ENCODE results near the gene ETS2. TPM values are rescaled to one million over a fixed set of nuclear protein-coding genes. Genes with fewer than 3 reads are reported as not detected.

Gene ETS2
- total RNA-seq, 1 donor from 2014 or later = 22.9 TPM

GRCh38 chr21:38770660-38771059 is 35.1 kb upstream of the ETS2 start:
- Mint-ChIP-seq H3K27me3 (ENCODE audit: insufficient read depth) (peaks cover 2% of the 10 kb centered on the region), H3K27ac (peak overlapping the region; percentile 18), H3K9me3 (peaks cover 7% of the 10 kb centered on the region), H3K36me3 (ENCODE audit: low read depth) (peaks cover 5% of the 10 kb centered on the region), H3K4me1 (ENCODE audit: low read depth) (peaks cover 54% of the 10 kb centered on the region), H3K4me3 (no peak overlapping the region)
- intact Hi-C loops (cut with micrococcal nuclease) = no loop called here
- no peak for DNase-seq (ENCODE audit: low spot score)

DNA sequence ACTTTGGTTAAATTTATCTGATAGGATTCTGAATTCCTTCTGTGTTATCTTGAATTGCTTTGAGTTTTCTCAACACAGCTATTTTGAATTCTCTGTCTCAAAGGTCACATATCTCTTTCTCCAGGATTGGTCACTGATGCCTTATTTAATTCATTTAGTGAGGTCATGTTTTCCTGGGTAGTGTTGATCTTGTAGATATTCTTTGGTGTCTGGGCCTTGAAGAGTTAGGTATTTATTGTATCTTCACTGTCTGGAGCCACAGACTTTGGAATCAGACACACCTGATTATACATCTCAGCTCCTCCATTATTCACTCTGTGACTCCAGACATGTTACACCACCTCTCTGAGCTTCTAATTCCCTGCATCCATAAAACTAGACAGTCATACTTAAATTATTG is 34.2 kb upstream of the ETS2 start:
- intact Hi-C loops (cut with micrococcal nuclease) = no loop called here

GRCh38 chr21:38772646-38773045 is 33.1 kb upstream of the ETS2 start:
- H3K4me3 Mint-ChIP-seq = no peak overlapping the region
- peaks cover 4% of the 10 kb centered on the region for H3K36me3 Mint-ChIP-seq (ENCODE audit: low read depth)
- H3K4me1 Mint-ChIP-seq (ENCODE audit: low read depth) = peaks cover 57% of the 10 kb centered on the region
- H3K9me3 Mint-ChIP-seq = peaks cover 5% of the 10 kb centered on the region
- H3K27me3 Mint-ChIP-seq (ENCODE audit: insufficient read depth) = peaks cover 2% of the 10 kb centered on the region
- no peak overlapping the region for H3K27ac Mint-ChIP-seq
- intact Hi-C loops (cut with micrococcal nuclease) = no loop called here
- no peak for DNase-seq (ENCODE audit: low spot score)

More for the DNA sequence above, 34.2 kb upstream of the ETS2 start:
- Mint-ChIP-seq H3K4me3 (no peak overlapping the region), H3K9me3 (no peaks in the 10 kb centered on the region), H3K27ac (no peak overlapping the region), H3K27me3 (ENCODE audit: insufficient read depth) (peaks cover 2% of the 10 kb centered on the region), H3K36me3 (ENCODE audit: low read depth) (peaks cover 1% of the 10 kb centered on the region), H3K4me1 (ENCODE audit: low read depth) (peaks cover 49% of the 10 kb centered on the region)
- DNase-seq (ENCODE audit: low spot score) = no peak

DNA sequence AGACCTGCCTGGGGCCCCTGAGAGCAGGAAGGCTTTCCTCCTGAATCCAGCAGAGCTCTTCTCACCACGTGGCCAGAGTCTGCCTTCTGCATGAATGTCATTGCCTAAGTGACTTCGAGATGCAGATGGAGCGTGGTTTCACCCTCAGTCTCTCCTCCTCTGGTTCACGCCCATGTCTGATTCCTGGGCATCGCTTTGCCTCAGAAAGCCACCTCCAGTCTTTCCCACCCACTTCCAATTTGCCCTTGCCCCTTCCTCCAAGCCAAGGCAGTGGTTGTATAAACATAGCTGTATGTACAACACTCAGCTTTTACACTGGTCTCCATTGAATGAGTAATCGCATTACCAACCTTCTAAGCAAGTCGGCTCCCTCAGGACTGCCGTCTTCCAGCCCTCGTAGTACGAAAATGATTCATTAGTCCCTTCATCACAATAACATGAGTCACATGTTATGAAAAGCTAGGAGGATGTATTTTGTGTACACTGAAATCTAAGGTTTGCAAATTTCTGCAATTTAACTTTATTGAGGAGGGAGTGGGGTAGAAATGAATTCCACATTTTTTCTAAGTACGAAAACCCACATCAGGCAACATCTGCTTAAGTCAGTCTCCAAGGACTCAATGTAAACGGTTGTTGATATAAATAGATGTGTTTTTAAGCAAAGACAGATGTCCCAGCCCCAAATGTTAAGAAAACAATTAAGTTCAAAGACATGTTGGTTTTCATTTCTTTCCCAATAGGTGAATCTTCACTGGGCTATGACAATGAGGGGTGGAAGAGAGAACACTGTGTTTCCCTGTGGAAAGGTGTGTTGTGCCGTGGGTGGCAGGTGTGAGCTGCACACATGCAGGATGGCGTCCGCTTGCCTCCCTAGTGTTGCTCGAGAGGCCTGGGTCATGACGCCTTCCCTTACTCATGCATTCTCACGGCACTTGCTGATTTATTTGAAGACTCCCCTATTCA is 32.3 kb upstream of the ETS2 start:
- Mint-ChIP-seq H3K27me3 (ENCODE audit: insufficient read depth) (peaks cover 2% of the 10 kb centered on the region), H3K9me3 (peaks cover 12% of the 10 kb centered on the region), H3K36me3 (ENCODE audit: low read depth) (peaks cover 6% of the 10 kb centered on the region), H3K27ac (peak overlapping the region; percentile 79), H3K4me3 (no peak overlapping the region), H3K4me1 (ENCODE audit: low read depth) (peaks cover 54% of the 10 kb centered on the region)
- DNase-seq (ENCODE audit: low spot score) = no peak
- intact Hi-C loops (cut with micrococcal nuclease) = no loop called here

GRCh38 chr21:38774152-38774551 is 31.6 kb upstream of the ETS2 start:
- H3K4me3 Mint-ChIP-seq = no peak overlapping the region
- H3K36me3 Mint-ChIP-seq (ENCODE audit: low read depth) = peaks cover 10% of the 10 kb centered on the region
- peaks cover 2% of the 10 kb centered on the region for H3K27me3 Mint-ChIP-seq (ENCODE audit: insufficient read depth)
- DNase-seq (ENCODE audit: low spot score) = no peak
- no peak overlapping the region for H3K27ac Mint-ChIP-seq
- peaks cover 20% of the 10 kb centered on the region for H3K9me3 Mint-ChIP-seq
- intact Hi-C loops (cut with micrococcal nuclease) = no loop called here
- H3K4me1 Mint-ChIP-seq (ENCODE audit: low read depth) = peaks cover 47% of the 10 kb centered on the region

DNA sequence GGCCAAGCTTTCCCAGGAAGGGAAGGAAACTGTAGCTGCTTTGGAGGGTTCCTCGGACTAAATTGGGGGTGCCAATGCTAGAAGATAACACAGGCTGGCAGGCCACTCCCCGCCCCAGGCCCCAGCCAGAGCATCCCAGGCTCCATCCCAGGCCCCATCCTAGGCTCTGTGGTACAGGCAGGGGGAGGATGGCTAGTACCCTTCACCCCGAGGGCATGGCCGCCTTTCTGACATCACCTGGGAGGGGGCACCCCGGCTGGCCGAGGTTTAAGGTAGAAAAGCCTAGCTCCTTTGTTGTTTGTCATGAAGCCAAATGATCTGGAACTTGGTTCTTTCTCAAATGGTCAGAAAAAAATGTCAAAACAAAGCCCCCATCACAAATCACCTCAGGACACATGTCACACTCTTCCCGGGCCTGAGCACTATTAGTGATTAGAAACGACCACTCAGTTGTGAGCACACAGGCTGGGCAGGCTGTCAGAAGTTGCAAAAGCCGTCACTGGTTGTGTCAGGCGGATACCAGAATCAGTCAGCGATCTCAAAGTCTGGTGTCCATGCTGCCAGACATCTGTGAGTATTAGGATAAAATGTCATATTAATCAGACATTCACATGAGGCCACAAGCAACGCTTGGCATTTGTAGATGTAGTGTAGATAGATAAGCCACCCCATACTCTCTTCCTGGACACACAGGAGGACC is 31.0 kb upstream of the ETS2 start:
- DNase-seq (ENCODE audit: low spot score) = no peak
- H3K4me1 Mint-ChIP-seq (ENCODE audit: low read depth) = peaks cover 44% of the 10 kb centered on the region
- no peak overlapping the region for H3K27ac Mint-ChIP-seq
- H3K36me3 Mint-ChIP-seq (ENCODE audit: low read depth) = peaks cover 10% of the 10 kb centered on the region
- no peak overlapping the region for H3K4me3 Mint-ChIP-seq
- peaks cover 2% of the 10 kb centered on the region for H3K27me3 Mint-ChIP-seq (ENCODE audit: insufficient read depth)
- intact Hi-C loops (cut with micrococcal nuclease) = no loop called here
- peaks cover 23% of the 10 kb centered on the region for H3K9me3 Mint-ChIP-seq

DNA sequence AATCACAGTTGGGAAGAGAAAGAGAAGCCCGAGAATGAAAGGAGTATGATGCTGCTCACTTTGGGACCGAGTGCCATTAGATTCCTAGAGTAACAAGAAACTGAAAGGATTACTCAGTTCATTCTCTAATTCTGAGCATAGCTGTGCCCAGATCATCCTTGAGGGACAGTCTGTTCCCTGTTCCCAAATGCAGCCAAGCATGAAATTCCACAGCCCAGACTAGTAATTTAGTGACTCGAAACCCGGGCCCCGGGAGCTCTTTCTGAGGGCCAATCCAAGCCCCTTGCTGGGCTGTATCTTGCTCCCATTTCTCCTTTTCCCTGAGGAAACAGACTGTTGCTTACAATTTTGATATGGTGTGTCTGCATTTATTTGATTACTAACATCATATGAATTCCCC is 30.0 kb upstream of the ETS2 start:
- no peak overlapping the region for H3K4me3 Mint-ChIP-seq
- H3K27ac Mint-ChIP-seq = no peak overlapping the region
- peaks cover 8% of the 10 kb centered on the region for H3K36me3 Mint-ChIP-seq (ENCODE audit: low read depth)
- no peak for DNase-seq (ENCODE audit: low spot score)
- H3K27me3 Mint-ChIP-seq (ENCODE audit: insufficient read depth) = peaks cover 2% of the 10 kb centered on the region
- peaks cover 23% of the 10 kb centered on the region for H3K9me3 Mint-ChIP-seq
- intact Hi-C loops (cut with micrococcal nuclease) = no loop called here
- peaks cover 54% of the 10 kb centered on the region for H3K4me1 Mint-ChIP-seq (ENCODE audit: low read depth)

- Mint-ChIP-seq H3K27me3 (ENCODE audit: insufficient read depth) (peaks cover 2% of the 10 kb centered on the region), H3K36me3 (ENCODE audit: low read depth) (peaks cover 13% of the 10 kb centered on the region), H3K27ac (no peak overlapping the region), H3K9me3 (peaks cover 32% of the 10 kb centered on the region), H3K4me3 (no peak overlapping the region), H3K4me1 (ENCODE audit: low read depth) (peaks cover 55% of the 10 kb centered on the region)
- no peak for DNase-seq (ENCODE audit: low spot score)
- intact Hi-C loops (cut with micrococcal nuclease) = no loop called here
These were observed 28.7 kb upstream of the ETS2 start for GRCh38 chr21:38777015-38777414.

GRCh38 chr21:38777531-38777930 is 28.2 kb upstream of the ETS2 start:
- Mint-ChIP-seq H3K9me3 (peaks cover 37% of the 10 kb centered on the region), H3K27ac (no peak overlapping the region), H3K27me3 (ENCODE audit: insufficient read depth) (peaks cover 2% of the 10 kb centered on the region), H3K4me1 (ENCODE audit: low read depth) (peaks cover 56% of the 10 kb centered on the region), H3K36me3 (ENCODE audit: low read depth) (peaks cover 16% of the 10 kb centered on the region), H3K4me3 (no peak overlapping the region)
- DNase-seq (ENCODE audit: low spot score) = no peak
- intact Hi-C loops (cut with micrococcal nuclease) = no loop called here

DNA sequence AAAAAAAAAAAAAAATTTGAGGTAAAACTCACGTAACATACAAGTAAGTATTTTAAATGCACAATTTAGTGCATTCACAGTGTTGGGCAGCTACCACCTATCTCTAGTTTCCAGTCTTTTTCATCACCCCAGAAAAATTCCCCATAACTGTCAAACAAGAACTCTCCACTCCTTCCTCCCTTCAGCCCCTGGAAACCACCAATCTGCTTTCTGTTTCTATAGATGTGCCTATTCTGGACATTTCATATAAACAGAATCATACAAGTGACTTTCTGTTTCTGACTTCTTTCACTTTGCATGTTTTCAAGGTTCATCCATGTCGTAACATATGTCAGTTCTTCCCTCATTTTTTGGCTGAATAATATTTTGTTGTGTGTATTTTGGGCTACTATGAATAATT is 24.9 kb upstream of the ETS2 start:
- Mint-ChIP-seq H3K36me3 (ENCODE audit: low read depth) (peaks cover 19% of the 10 kb centered on the region), H3K4me1 (ENCODE audit: low read depth) (peaks cover 42% of the 10 kb centered on the region), H3K27ac (peak overlapping the region; percentile 59), H3K9me3 (peaks cover 47% of the 10 kb centered on the region), H3K4me3 (no peak overlapping the region), H3K27me3 (ENCODE audit: insufficient read depth) (no peaks in the 10 kb centered on the region)
- intact Hi-C loops (cut with micrococcal nuclease) = loop anchor here (1.0 kb wide), 2 partner anchors 14 to 24 kb away; partner anchors contain the start of gene ETS2
- DNase-seq (ENCODE audit: low spot score) = peak; percentile 31

GRCh38 chr21:38784458-38785266 is 21.1 kb upstream of the ETS2 start:
- H3K36me3 Mint-ChIP-seq (ENCODE audit: low read depth) = peaks cover 11% of the 10 kb centered on the region
- H3K27me3 Mint-ChIP-seq (ENCODE audit: insufficient read depth) = peaks cover 2% of the 10 kb centered on the region
- H3K4me1 Mint-ChIP-seq (ENCODE audit: low read depth) = peaks cover 28% of the 10 kb centered on the region
- intact Hi-C loops (cut with micrococcal nuclease) = no loop called here
- H3K4me3 Mint-ChIP-seq = no peak overlapping the region
- H3K9me3 Mint-ChIP-seq = peaks cover 25% of the 10 kb centered on the region
- DNase-seq (ENCODE audit: low spot score) = no peak
- no peak overlapping the region for H3K27ac Mint-ChIP-seq

DNA sequence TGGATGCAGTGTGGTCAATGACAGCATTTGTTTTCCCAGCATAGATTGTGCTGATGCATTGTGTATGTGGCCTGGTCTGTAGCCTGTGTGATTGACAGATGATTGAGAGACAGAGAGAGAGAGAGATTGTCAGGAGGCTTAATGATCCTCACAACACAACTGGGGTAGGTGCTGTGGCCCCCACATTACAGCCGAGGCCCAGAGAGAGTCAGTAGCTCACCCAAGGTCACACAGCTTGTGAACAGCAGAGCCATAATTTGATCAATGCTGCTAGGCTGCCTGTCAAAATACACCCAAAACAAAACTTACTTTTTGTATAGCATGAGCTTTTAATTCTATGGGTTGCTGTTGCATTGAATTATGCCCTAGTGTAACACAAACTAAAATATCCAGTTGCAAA is 20.2 kb upstream of the ETS2 start:
- peaks cover 11% of the 10 kb centered on the region for H3K36me3 Mint-ChIP-seq (ENCODE audit: low read depth)
- H3K4me3 Mint-ChIP-seq = no peak overlapping the region
- intact Hi-C loops (cut with micrococcal nuclease) = no loop called here
- H3K4me1 Mint-ChIP-seq (ENCODE audit: low read depth) = peaks cover 20% of the 10 kb centered on the region
- peaks cover 2% of the 10 kb centered on the region for H3K27me3 Mint-ChIP-seq (ENCODE audit: insufficient read depth)
- no peak for DNase-seq (ENCODE audit: low spot score)
- H3K9me3 Mint-ChIP-seq = peaks cover 24% of the 10 kb centered on the region
- H3K27ac Mint-ChIP-seq = no peak overlapping the region
